ENCODE results near the gene DENND2D.
"Not testable (repeated sequence)": the region's sequence is repeated elsewhere in the genome, so short reads cannot be mapped to it uniquely, and the experiment has no call there.

DENND2D gene

DNA sequence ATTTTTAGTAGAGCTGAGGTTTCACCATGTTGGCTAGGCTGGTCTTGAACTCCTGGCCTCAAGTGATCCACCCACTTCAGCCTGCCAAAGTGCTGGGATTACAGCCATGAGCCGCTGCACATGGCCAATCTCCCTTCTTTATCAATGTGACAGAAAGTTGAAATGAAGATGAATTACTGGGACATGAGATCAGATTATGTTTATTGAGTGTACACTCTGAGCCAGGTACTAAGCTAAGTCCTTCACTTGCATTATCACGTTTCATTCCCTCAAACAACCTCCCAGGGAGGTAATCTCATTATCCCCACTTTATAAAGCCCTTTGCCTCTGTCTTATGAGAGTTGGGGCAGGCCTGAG is 20.8 kb upstream of the DENND2D start:
- DNase-seq = no peak

DNA sequence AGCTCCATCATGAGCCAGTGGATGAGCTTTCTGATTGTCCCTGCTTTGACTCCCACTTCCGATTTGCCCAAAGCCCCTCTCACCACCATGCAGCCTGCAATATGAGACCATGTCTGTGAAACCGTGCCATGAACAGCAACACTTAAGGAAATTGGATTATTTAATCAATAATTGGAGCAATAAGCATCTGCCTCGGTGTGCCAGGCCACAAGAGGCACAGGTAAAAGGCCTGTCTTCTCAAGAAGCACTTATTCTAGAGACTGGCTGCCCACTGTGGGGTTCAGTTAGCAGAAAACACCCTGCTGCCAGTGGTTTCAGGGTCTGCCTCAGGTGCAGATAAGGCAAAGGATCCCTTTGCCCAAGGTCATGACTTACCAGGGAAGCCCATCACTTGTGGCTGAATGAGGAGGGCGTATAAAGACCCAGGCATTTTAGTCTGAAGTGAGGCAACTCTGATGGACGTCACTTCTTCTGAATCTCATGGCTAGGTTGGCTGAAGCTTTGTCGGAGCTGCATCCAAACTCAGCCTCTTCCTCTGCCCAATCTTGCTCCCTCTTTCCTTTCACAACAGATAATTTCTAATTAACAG is 19.9 kb upstream of the DENND2D start:
- no peak for DNase-seq

DNA sequence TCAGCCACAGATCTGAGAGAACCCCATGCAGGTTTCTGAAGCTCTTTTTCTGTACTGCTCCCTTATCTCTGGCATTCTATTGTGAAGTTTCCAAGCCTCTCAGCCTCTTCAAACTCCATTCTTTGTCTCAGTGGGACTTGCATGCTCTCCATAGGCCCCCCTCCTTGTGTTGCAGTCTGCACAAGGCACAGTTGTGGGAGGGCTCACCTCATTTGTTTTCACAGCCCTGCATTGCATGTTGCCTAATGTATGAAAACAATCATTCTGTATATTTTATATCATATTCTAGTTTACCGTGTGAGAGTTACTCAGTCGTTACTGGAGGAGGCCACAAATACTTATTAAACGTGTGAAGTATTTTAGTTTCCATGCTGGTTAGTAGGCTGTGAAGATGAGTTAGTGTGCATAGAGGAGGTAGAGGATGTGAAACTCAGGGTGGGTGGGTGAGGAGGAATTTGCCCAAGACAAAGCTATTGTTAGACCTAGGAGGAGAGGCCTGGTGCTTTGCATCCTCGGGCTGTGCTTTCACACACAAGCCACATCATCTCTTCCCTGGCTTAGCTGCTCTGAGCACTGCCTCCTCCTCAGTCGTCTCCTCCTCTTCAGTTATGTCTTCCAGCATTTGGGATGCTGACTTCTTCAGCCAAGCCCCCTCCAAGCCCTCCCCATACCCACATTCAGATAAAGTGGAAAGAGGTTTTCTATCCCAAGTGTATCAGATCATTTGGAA is 19.3 kb upstream of the DENND2D start:
- DNase-seq = no peak

- DNase-seq = no peak
Measured at GRCh38 chr1:111218701-111219556, 18.5 kb upstream of the DENND2D start.

GRCh38 chr1:111217183-111217910 is 16.9 kb upstream of the DENND2D start:
- no peak for DNase-seq

- no peak for DNase-seq
Measured at GRCh38 chr1:111216751-111217150, 16.3 kb upstream of the DENND2D start.

GRCh38 chr1:111215285-111215684 is 14.8 kb upstream of the DENND2D start:
- not testable (repeated sequence) for DNase-seq

- peak; percentile 45 to 49 for DNase-seq
Measured at GRCh38 chr1:111214884-111215283, 14.4 kb upstream of the DENND2D start.

- no peak for DNase-seq
Measured at GRCh38 chr1:111214074-111214801, 13.8 kb upstream of the DENND2D start.

GRCh38 chr1:111213412-111213811 is 13.0 kb upstream of the DENND2D start:
- DNase-seq = no peak

- no peak for DNase-seq
Measured at GRCh38 chr1:111212634-111213335, 12.3 kb upstream of the DENND2D start.

- no peak for DNase-seq
Measured at GRCh38 chr1:111211921-111212320, 11.5 kb upstream of the DENND2D start.

- no peak for DNase-seq
Measured at GRCh38 chr1:111209622-111210021, 9.2 kb upstream of the DENND2D start.

GRCh38 chr1:111208921-111209320 is 8.5 kb upstream of the DENND2D start:
- DNase-seq = no peak

GRCh38 chr1:111205714-111206050 is 5.2 kb upstream of the DENND2D start:
- no peak for DNase-seq

GRCh38 chr1:111204983-111205713 is 4.7 kb upstream of the DENND2D start:
- DNase-seq = no peak

- peak in 1 of 2 donors; percentile 53 for DNase-seq
Measured at GRCh38 chr1:111204201-111204982, 3.9 kb upstream of the DENND2D start.

GRCh38 chr1:111203681-111204200 is 3.3 kb upstream of the DENND2D start:
- DNase-seq = peak; percentile 72 to 76

DNA sequence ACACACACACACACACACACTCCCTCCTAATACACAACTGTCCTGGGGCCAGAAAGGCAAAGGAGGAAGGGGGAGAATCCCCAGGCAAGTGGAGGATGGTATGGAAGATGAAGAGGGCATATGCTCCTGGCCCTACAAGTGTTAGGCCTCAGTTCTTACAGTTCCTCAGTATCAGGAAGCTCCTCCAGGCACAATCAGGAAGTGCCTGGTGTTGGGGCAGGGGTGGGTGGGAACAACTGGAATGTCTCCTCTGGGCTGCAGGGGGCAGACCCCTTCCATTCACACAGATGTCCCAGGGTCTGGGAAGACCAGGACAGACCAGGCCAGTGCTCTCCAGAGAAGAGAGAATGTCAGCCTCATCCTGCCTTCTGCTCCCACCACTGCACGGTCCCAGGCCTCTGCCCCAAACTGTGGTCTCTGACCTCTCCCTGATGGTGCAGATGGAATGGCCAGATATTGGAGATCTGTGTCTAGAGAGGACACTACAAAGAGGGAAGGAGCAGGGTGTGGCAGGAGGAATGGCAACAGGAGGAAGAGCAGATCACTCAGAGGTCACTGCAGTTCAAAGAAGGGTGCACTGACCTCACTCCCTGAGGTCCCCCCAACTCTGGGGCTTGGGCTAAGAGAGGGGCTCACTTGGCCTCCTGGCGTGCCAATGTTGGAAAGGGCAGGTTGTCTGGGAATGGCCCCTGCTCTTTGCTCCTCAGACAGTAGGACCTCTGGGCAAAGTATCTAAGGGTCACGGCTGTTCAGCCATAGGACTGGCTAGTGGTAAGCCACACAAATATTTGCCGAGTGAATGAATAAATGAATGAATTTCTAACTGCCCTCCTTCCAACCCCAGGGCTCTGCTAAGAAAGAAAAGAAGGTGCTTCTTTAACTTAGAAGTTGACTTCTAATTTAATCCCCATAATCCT is 2.5 kb upstream of the DENND2D start:
- no peak for DNase-seq

Data from stimulated activated CD4-positive, alpha-beta T cell treated with anti-CD3 and anti-CD28 coated beads, Interleukin-2, amount 100 ng/mL, for 48 hours (primary cell).